ENCODE measurements around the gene PDZRN3. TPM values are rescaled to one million over a fixed set of nuclear protein-coding genes. Genes with fewer than 3 reads are reported as not detected.

Gene PDZRN3
- total RNA-seq, 1 experiment from 2014 or later: 0.17 TPM

DNA sequence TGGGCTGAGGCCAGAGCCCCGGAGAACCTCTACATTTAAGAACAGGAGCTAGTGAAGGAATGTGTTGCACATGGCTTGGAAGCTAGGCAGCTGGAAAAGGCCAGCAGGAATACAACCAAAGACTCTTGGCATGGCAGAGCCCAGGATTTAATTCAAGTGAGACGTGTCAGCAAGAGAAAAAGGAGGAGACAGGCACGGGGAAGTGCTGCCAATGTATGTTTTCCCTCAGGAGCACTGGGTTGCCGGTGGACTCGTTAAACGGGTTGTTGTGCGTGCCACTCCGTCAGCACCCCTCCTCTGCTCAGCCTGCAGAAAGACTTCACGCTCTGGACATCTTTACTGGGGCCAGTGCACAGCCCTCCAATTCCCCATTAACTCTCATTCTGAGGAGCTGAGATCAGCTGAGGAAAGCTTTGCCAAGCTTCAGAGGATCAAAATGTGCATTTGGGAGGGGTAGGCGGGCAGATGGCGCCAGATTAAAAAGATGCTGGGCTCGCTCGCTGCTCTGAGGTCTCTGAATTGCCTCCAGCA, 103.7 kb downstream of the PDZRN3 start:
- 0 out of 2 replicates have a peak, but pooled peaks cover 4% of the 10 kb centered on the region for H3K27me3 ChIP-seq (ENCODE audit: insufficient read depth, low read length)
- H3K79me2 ChIP-seq (ENCODE audit: insufficient read depth, low read length): no peaks in the 10 kb centered on the region
- H3K27ac ChIP-seq (ENCODE audit: low read depth, low read length): no peak overlapping the region
- no peaks in the 10 kb centered on the region for H4K20me1 ChIP-seq (ENCODE audit: insufficient read depth)
- H3K4me1 ChIP-seq (ENCODE audit: control insufficient read depth in 1 of 2, insufficient read depth in 2 of 2, low read length in 2 of 2): no peaks in the 10 kb centered on the region
- H3K4me3 ChIP-seq (replicated peaks in 1 of 2; ENCODE audit: low read depth in 1 of 2, low read length in 2 of 2): no peak overlapping the region
- DNase-seq (ENCODE audit: low read depth, low spot score) (no peak), ATAC-seq (no peak)
- no peaks in the 10 kb centered on the region for H3K36me3 ChIP-seq (ENCODE audit: control insufficient read depth in 1 of 2, insufficient read depth in 2 of 2, low read length in 2 of 2)
- no TSS peak for BruUV-seq (replicated peaks)
- intact Hi-C loops (cut with micrococcal nuclease): no loop called here
- no peaks in the 10 kb centered on the region for H3K9me2 ChIP-seq (ENCODE audit: insufficient read depth)
- no peak overlapping the region for H3K4me2 ChIP-seq (ENCODE audit: low read length)
- no peak for TF ChIP-seq CEBPB (IDR thresholded peaks at IDR 0.05; ENCODE audit: low read depth)
- TF ChIP-seq, protein P1, sequence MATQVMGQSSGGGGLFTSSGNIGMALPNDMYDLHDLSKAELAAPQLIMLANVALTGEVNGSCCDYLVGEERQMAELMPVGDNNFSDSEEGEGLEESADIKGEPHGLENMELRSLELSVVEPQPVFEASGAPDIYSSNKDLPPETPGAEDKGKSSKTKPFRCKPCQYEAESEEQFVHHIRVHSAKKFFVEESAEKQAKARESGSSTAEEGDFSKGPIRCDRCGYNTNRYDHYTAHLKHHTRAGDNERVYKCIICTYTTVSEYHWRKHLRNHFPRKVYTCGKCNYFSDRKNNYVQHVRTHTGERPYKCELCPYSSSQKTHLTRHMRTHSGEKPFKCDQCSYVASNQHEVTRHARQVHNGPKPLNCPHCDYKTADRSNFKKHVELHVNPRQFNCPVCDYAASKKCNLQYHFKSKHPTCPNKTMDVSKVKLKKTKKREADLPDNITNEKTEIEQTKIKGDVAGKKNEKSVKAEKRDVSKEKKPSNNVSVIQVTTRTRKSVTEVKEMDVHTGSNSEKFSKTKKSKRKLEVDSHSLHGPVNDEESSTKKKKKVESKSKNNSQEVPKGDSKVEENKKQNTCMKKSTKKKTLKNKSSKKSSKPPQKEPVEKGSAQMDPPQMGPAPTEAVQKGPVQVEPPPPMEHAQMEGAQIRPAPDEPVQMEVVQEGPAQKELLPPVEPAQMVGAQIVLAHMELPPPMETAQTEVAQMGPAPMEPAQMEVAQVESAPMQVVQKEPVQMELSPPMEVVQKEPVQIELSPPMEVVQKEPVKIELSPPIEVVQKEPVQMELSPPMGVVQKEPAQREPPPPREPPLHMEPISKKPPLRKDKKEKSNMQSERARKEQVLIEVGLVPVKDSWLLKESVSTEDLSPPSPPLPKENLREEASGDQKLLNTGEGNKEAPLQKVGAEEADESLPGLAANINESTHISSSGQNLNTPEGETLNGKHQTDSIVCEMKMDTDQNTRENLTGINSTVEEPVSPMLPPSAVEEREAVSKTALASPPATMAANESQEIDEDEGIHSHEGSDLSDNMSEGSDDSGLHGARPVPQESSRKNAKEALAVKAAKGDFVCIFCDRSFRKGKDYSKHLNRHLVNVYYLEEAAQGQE (IDR thresholded peaks at IDR 0.05; ENCODE audit: low read depth): no peak
- no peak for TF ChIP-seq SP1 (IDR thresholded peaks at IDR 0.05; ENCODE audit: low read depth)
- TF ChIP-seq ELF1 (IDR thresholded peaks at IDR 0.05; ENCODE audit: borderline replicate concordance, low read depth): no peak
- no peak for TF ChIP-seq ZFX (IDR thresholded peaks at IDR 0.05)
- ChIA-PET CTCF (no interaction called here), RAD21 (ENCODE audit: low non-redundant PET in 1 of 2, low total read pairs in 2 of 2, uncharacterized antibody in 2 of 2, unreplicated experiment in 2 of 2) (no interaction called here), POLR2A (no interaction called here)
- no peak overlapping the region for H3K9ac ChIP-seq (ENCODE audit: low read length)
- no peak overlapping the region for H2AFZ ChIP-seq (ENCODE audit: low read depth, low read length, poor library complexity, severe bottlenecking)
- H3K9me3 ChIP-seq (ENCODE audit: control insufficient read depth in 1 of 2, insufficient read depth in 1 of 2, low read depth in 1 of 2, low read length in 2 of 2): no peaks in the 10 kb centered on the region

- no peaks in the 10 kb centered on the region for H3K79me2 ChIP-seq (ENCODE audit: insufficient read depth, low read length)
- no peak overlapping the region for H3K27ac ChIP-seq (ENCODE audit: low read depth, low read length)
- RAD21 ChIA-PET (ENCODE audit: low non-redundant PET in 1 of 2, low total read pairs in 2 of 2, uncharacterized antibody in 2 of 2, unreplicated experiment in 2 of 2): no interaction called here
- intact Hi-C loops (cut with micrococcal nuclease): no loop called here
- H4K20me1 ChIP-seq (ENCODE audit: insufficient read depth): no peaks in the 10 kb centered on the region
- H3K27me3 ChIP-seq (ENCODE audit: insufficient read depth, low read length): peaks cover 15% of the 10 kb centered on the region
- CTCF ChIA-PET: no interaction called here
- no TSS peak for BruUV-seq (replicated peaks)
- ATAC-seq: no peak
- H2AFZ ChIP-seq (ENCODE audit: low read depth, low read length, poor library complexity, severe bottlenecking): no peak overlapping the region
- TF ChIP-seq YY1 (IDR thresholded peaks at IDR 0.05; ENCODE audit: extremely low read depth, insufficient replicate concordance, low read depth, low read length) (no peak), FOSL1 (IDR thresholded peaks at IDR 0.05; ENCODE audit: low read depth) (no peak), SIN3A (IDR thresholded peaks at IDR 0.05; ENCODE audit: low read depth) (no peak), SRF (IDR thresholded peaks at IDR 0.05; ENCODE audit: low read depth) (no peak), EZH2 (IDR thresholded peaks at IDR 0.05) (no peak), CEBPB (IDR thresholded peaks at IDR 0.05; ENCODE audit: low read depth) (no peak), EZH2phosphoT487 (IDR thresholded peaks at IDR 0.05; ENCODE audit: borderline replicate concordance) (no peak), POLR2A (IDR thresholded peaks at IDR 0.05; ENCODE audit: borderline replicate concordance, extremely low read depth, insufficient read depth, insufficient read length) (no peak), POLR2AphosphoS5 (IDR thresholded peaks at IDR 0.05; ENCODE audit: low read depth, low read length) (no peak), ZBTB33 (IDR thresholded peaks at IDR 0.05; ENCODE audit: extremely low read depth, insufficient replicate concordance, low read length) (no peak), RAD21 (IDR thresholded peaks at IDR 0.05; ENCODE audit: low read depth) (no peak), CBX3 (IDR thresholded peaks at IDR 0.05; ENCODE audit: low read depth) (no peak)
- H3K4me1 ChIP-seq (ENCODE audit: control insufficient read depth in 1 of 2, insufficient read depth in 2 of 2, low read length in 2 of 2): no peaks in the 10 kb centered on the region
- no peak overlapping the region for H3K4me2 ChIP-seq (ENCODE audit: low read length)
- H3K9me2 ChIP-seq (ENCODE audit: insufficient read depth): no peaks in the 10 kb centered on the region
- H3K9ac ChIP-seq (ENCODE audit: low read length): no peak overlapping the region
- POLR2A ChIA-PET: no interaction called here
- no peak for DNase-seq (ENCODE audit: low read depth, low spot score)
- no peak overlapping the region for H3K4me3 ChIP-seq (replicated peaks in 1 of 2; ENCODE audit: low read depth in 1 of 2, low read length in 2 of 2)
- H3K36me3 ChIP-seq (ENCODE audit: control insufficient read depth in 1 of 2, insufficient read depth in 2 of 2, low read length in 2 of 2): no peaks in the 10 kb centered on the region
- H3K9me3 ChIP-seq (ENCODE audit: control insufficient read depth in 1 of 2, insufficient read depth in 1 of 2, low read depth in 1 of 2, low read length in 2 of 2): no peaks in the 10 kb centered on the region
Observed at GRCh38 chr3:73516631-73517030, 108.1 kb downstream of the PDZRN3 start.

All from HCT116 (cell line).